Measurements from ENCODE around the gene SART1. TPM values are rescaled to one million over a fixed set of nuclear protein-coding genes. Genes with fewer than 3 reads are reported as not detected.

The SART1 gene
- total and polyA plus RNA-seq, 4 donors = 13.6 to 24.3 (median 15.1) TPM

- no peak for TF ChIP-seq REST (IDR thresholded peaks at IDR 0.05)
- TF ChIP-seq RAD21 (IDR thresholded peaks at IDR 0.05) = no peak
- TF ChIP-seq RXRA (IDR thresholded peaks at IDR 0.05) = no peak
- TF ChIP-seq NR2F2 (IDR thresholded peaks at IDR 0.05) = no peak
These were observed 3.2 kb upstream of the SART1 start (continued) for GRCh38 chr11:65958291-65958690.

- DNase-seq (ENCODE audit: low spot score) = no peak
- Histone ChIP-seq H3K36me3 (ENCODE audit: control insufficient read depth in 4 of 4, insufficient read depth in 3 of 4, low read depth in 1 of 4, low read length in 3 of 4) (peaks cover 0 to 1% (median 0%) of the 10 kb centered on the region in 4 donors), H3K9me3 (ENCODE audit: control insufficient read depth in 4 of 4, low read length in 3 of 4) (no peaks in the 10 kb centered on the region), H3K27ac (ENCODE audit: low read depth in 1 of 2, low read length in 2 of 2) (no peak overlapping the region), H3K4me3 (ENCODE audit: low read depth in 1 of 3, low read length in 3 of 3) (no peak overlapping the region), H3K9ac (ENCODE audit: low read depth in 1 of 2, low read length in 2 of 2) (no peak overlapping the region), H3K4me1 (ENCODE audit: control insufficient read depth in 4 of 4, insufficient read depth in 4 of 4, low read length in 3 of 4) (peaks cover 5 to 21% (median 18%) of the 10 kb centered on the region in 4 donors), H3K27me3 (ENCODE audit: control insufficient read depth in 4 of 4, insufficient read depth in 4 of 4, low read length in 3 of 4) (no peaks in the 10 kb centered on the region)
- 90% methylated on average over 17 of the region's 17 CpGs for WGBS
- TF ChIP-seq MAX (IDR thresholded peaks at IDR 0.05) (no peak), JUND (IDR thresholded peaks at IDR 0.05) (no peak), CTCF (IDR thresholded peaks at IDR 0.05; ENCODE audit: low read depth, low read length, missing input control) (no peak), ATF3 (IDR thresholded peaks at IDR 0.05) (no peak), REST (IDR thresholded peaks at IDR 0.05) (no peak), GABPA (IDR thresholded peaks at IDR 0.05 in 1 of 2, conservative IDR thresholded peaks at IDR 0.05 in 1 of 2) (no peak)
These were observed 2.6 kb upstream of the SART1 start for GRCh38 chr11:65958774-65959420.
